Tibial nerve (tissue), 3 donors: ENCODE measurements around the gene EFCAB7.

Experiments
- POLR2A ChIP-seq, 2 donors: fragments of 450-650 bp; IDR thresholded peaks; one replicate each; pipeline ENCODE4 v1.6.1; 2017; ENCODE audit warnings: antibody characterized with exemption in 2 of 2, mild to moderate bottlenecking in 2 of 2, moderate library complexity in 2 of 2
- TF ChIP-seq, protein P1 (sequence below), 5 experiments: fragments of 200-600 bp in 3 of 5; fragments of 450-650 bp in 2 of 5; sonication (generic) in 3 of 5; IDR thresholded peaks; one replicate each; pipeline ENCODE4 v1.5.1; 2016 to 2019; ENCODE audit warnings: antibody characterized with exemption in 5 of 5, mild to moderate bottlenecking in 3 of 5, moderate library complexity in 2 of 5

DNA sequence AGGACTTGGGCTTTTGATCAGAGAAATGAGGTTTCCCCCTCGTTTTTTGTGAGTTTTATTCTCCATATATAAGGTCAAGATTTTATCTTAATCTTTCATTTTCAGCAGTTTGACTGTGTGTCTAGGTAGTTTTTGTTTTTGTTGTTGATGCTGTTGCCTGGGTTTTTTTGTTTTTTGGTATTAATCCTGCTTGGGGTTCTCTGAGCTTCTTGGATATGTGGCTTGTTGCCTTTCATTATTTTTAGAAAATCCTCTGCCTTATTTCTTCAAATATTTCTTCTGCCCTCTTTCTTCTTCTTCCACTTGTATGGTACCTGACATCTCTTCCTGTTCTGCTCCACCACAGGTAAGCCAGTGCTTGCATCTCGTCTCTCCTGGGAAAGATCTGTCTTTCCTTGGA is 25.0 kb downstream of the EFCAB7 start:
- TF ChIP-seq, protein P1, sequence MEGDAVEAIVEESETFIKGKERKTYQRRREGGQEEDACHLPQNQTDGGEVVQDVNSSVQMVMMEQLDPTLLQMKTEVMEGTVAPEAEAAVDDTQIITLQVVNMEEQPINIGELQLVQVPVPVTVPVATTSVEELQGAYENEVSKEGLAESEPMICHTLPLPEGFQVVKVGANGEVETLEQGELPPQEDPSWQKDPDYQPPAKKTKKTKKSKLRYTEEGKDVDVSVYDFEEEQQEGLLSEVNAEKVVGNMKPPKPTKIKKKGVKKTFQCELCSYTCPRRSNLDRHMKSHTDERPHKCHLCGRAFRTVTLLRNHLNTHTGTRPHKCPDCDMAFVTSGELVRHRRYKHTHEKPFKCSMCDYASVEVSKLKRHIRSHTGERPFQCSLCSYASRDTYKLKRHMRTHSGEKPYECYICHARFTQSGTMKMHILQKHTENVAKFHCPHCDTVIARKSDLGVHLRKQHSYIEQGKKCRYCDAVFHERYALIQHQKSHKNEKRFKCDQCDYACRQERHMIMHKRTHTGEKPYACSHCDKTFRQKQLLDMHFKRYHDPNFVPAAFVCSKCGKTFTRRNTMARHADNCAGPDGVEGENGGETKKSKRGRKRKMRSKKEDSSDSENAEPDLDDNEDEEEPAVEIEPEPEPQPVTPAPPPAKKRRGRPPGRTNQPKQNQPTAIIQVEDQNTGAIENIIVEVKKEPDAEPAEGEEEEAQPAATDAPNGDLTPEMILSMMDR (IDR thresholded peaks at IDR 0.05) = no peak
- TF ChIP-seq POLR2A (IDR thresholded peaks at IDR 0.05) = no peak
